ENCODE data around the gene ABCC8.

The ABCC8 gene

GRCh38 chr11:17410606-17411379 lies 65.9 kb downstream of the ABCC8 start:
- Histone ChIP-seq H3K27ac (ENCODE audit: insufficient read depth in 1 of 2, low read depth in 1 of 2, low read length in 2 of 2, poor library complexity in 1 of 2, severe bottlenecking in 2 of 2) (no peak overlapping the region), H3K4me3 (ENCODE audit: control insufficient read depth in 1 of 7, extremely low read depth in 1 of 7, insufficient read depth in 4 of 7, low read depth in 2 of 7, low read length in 6 of 7) (no peak overlapping the region), H3K27me3 (replicated peaks in 2 of 5; ENCODE audit: control insufficient read depth in 4 of 5, insufficient read depth in 5 of 5, low read length in 4 of 5) (peaks cover 0 to 4% (median 0%) of the 10 kb centered on the region in 5 experiments), H3K9me3 (ENCODE audit: control extremely low read depth in 1 of 5, control insufficient read depth in 4 of 5, insufficient read depth in 2 of 5, low read depth in 1 of 5, low read length in 4 of 5) (no peaks in the 10 kb centered on the region), H3K36me3 (ENCODE audit: control insufficient read depth in 4 of 4, insufficient read depth in 4 of 4, low read length in 3 of 4) (no peaks in the 10 kb centered on the region), H3K4me1 (ENCODE audit: control extremely low read depth in 1 of 4, control insufficient read depth in 4 of 4, insufficient read depth in 4 of 4, low read length in 3 of 4) (peaks cover 0 to 3% (median 2%) of the 10 kb centered on the region in 4 experiments)
- POLR2A ChIA-PET = interaction anchor here (0.6 kb wide), 1 partner anchor 21 kb away, joined by 4 read pairs; no protein-coding TSS in a partner anchor
- 43% methylated on average over 11 of the region's 11 CpGs for WGBS (ENCODE audit: insufficient coverage)
- no peak for DNase-seq
- CTCF ChIA-PET = interaction anchor here (1.0 to 2.1 kb wide), 3 partner anchors 14 to 92 kb away, joined by 3 to 5 read pairs (median 4); no protein-coding TSS in a partner anchor

- DNase-seq = no peak
- H3K27me3 ChIP-seq (replicated peaks in 2 of 5; ENCODE audit: control insufficient read depth in 4 of 5, insufficient read depth in 5 of 5, low read length in 4 of 5) = no peaks in the 10 kb centered on the region
- ChIA-PET POLR2A (no interaction called here), CTCF (interaction anchor here (0.6 to 1.1 kb wide), 6 partner anchors 10 to 98 kb away, joined by 3 to 4 read pairs (median 3); no protein-coding TSS in a partner anchor)
- WGBS (ENCODE audit: insufficient coverage) = 98% methylated on average over 7 of the region's 7 CpGs
- no peaks in the 10 kb centered on the region for H3K9me3 ChIP-seq (ENCODE audit: control extremely low read depth in 1 of 5, control insufficient read depth in 4 of 5, insufficient read depth in 2 of 5, low read depth in 1 of 5, low read length in 4 of 5)
- H3K36me3 ChIP-seq (ENCODE audit: control insufficient read depth in 4 of 4, insufficient read depth in 4 of 4, low read length in 3 of 4) = no peaks in the 10 kb centered on the region
- H3K4me1 ChIP-seq (ENCODE audit: control extremely low read depth in 1 of 4, control insufficient read depth in 4 of 4, insufficient read depth in 4 of 4, low read length in 3 of 4) = peaks cover 0 to 3% (median 2%) of the 10 kb centered on the region in 4 experiments
- no peak overlapping the region for H3K27ac ChIP-seq (ENCODE audit: insufficient read depth in 1 of 2, low read depth in 1 of 2, low read length in 2 of 2, poor library complexity in 1 of 2, severe bottlenecking in 2 of 2)
- no peak overlapping the region for H3K4me3 ChIP-seq (ENCODE audit: control insufficient read depth in 1 of 7, extremely low read depth in 1 of 7, insufficient read depth in 4 of 7, low read depth in 2 of 7, low read length in 6 of 7)
Measured at GRCh38 chr11:17408641-17409040, 68.0 kb downstream of the ABCC8 start.

DNA sequence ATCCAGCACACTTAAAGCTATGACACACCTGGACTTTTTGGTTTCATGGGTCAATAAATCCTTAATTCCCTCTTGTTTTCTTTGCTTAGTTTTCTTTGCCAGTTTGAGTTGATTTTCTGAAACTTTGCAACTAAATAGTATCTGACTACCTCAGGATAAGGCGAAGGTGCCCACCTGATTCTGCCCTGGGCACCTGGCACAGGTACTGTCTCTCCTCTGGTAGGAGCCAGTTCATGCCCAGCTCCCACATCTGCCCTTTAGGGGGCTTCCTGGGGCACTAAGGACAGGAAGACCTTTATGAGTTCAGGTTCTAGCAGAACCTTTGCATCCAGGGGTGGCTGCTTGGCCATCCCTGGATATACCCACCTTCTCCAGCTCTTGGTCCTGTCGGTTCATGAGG lies 68.6 kb downstream of the ABCC8 start:
- no peaks in the 10 kb centered on the region for H3K27me3 ChIP-seq (replicated peaks in 2 of 5; ENCODE audit: control insufficient read depth in 4 of 5, insufficient read depth in 5 of 5, low read length in 4 of 5)
- CTCF ChIA-PET = interaction anchor here (0.7 to 1.1 kb wide), 3 partner anchors 11 to 27 kb away, joined by 3 read pairs; no protein-coding TSS in a partner anchor
- H3K4me3 ChIP-seq (ENCODE audit: control insufficient read depth in 1 of 7, extremely low read depth in 1 of 7, insufficient read depth in 4 of 7, low read depth in 2 of 7, low read length in 6 of 7) = no peak overlapping the region
- no peaks in the 10 kb centered on the region for H3K36me3 ChIP-seq (ENCODE audit: control insufficient read depth in 4 of 4, insufficient read depth in 4 of 4, low read length in 3 of 4)
- POLR2A ChIA-PET = no interaction called here
- 100% methylated on average over 2 of the region's 2 CpGs for WGBS (ENCODE audit: insufficient coverage)
- H3K9me3 ChIP-seq (ENCODE audit: control extremely low read depth in 1 of 5, control insufficient read depth in 4 of 5, insufficient read depth in 2 of 5, low read depth in 1 of 5, low read length in 4 of 5) = no peaks in the 10 kb centered on the region
- H3K4me1 ChIP-seq (ENCODE audit: control extremely low read depth in 1 of 4, control insufficient read depth in 4 of 4, insufficient read depth in 4 of 4, low read length in 3 of 4) = peaks cover 0 to 3% (median 2%) of the 10 kb centered on the region in 4 experiments
- no peak for DNase-seq
- H3K27ac ChIP-seq (ENCODE audit: insufficient read depth in 1 of 2, low read depth in 1 of 2, low read length in 2 of 2, poor library complexity in 1 of 2, severe bottlenecking in 2 of 2) = no peak overlapping the region

DNA sequence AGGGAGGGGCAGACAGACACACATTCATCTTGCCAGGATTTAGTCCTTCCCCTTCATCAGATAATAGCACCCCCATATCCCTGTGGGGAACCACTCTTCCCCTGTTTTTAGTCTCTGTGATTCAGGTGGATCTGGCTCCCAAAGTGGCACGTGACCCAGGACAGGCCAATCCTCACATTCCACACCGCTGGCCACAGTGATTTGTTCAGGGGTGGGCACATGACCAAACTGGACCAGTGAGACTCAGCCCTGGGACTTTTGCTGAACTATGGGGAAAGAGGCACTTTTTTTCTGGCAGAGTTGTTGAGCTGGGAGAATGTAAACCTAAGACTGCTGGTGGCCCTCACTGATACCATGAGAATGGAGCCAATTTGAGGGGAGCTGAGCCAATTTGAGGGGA lies 69.1 kb downstream of the ABCC8 start:
- Histone ChIP-seq H3K36me3 (ENCODE audit: control insufficient read depth in 4 of 4, insufficient read depth in 4 of 4, low read length in 3 of 4) (no peaks in the 10 kb centered on the region), H3K4me3 (ENCODE audit: control insufficient read depth in 1 of 7, extremely low read depth in 1 of 7, insufficient read depth in 4 of 7, low read depth in 2 of 7, low read length in 6 of 7) (no peak overlapping the region), H3K27ac (ENCODE audit: insufficient read depth in 1 of 2, low read depth in 1 of 2, low read length in 2 of 2, poor library complexity in 1 of 2, severe bottlenecking in 2 of 2) (no peak overlapping the region), H3K4me1 (ENCODE audit: control extremely low read depth in 1 of 4, control insufficient read depth in 4 of 4, insufficient read depth in 4 of 4, low read length in 3 of 4) (peaks cover 0 to 3% (median 2%) of the 10 kb centered on the region in 4 experiments), H3K27me3 (replicated peaks in 2 of 5; ENCODE audit: control insufficient read depth in 4 of 5, insufficient read depth in 5 of 5, low read length in 4 of 5) (no peaks in the 10 kb centered on the region), H3K9me3 (ENCODE audit: control extremely low read depth in 1 of 5, control insufficient read depth in 4 of 5, insufficient read depth in 2 of 5, low read depth in 1 of 5, low read length in 4 of 5) (no peaks in the 10 kb centered on the region)
- 100% methylated on average over 2 of the region's 2 CpGs for WGBS (ENCODE audit: insufficient coverage)
- ChIA-PET CTCF (interaction anchor here (0.8 kb wide), 1 partner anchor 27 kb away, joined by 3 read pairs; no protein-coding TSS in a partner anchor), POLR2A (no interaction called here)
- DNase-seq = no peak

DNA sequence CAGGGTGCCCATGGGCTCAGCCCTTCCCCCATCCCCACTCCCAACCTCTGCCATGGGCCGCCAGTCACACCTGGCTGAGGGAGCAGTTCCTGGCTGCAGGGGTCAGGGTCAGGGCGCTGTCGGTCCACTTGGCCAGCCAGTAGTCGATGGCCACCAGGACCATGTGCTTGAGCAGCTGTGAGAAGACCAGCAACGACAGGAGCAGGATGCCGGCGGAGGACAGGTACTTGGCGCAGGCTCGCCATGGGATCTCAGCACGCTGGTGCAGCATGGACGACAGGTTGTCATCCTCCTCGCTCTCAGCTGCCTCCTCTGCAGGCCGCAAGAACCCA lies 69.9 kb downstream of the ABCC8 start:
- Histone ChIP-seq H3K27ac (ENCODE audit: insufficient read depth in 1 of 2, low read depth in 1 of 2, low read length in 2 of 2, poor library complexity in 1 of 2, severe bottlenecking in 2 of 2) (no peak overlapping the region), H3K4me3 (ENCODE audit: control insufficient read depth in 1 of 7, extremely low read depth in 1 of 7, insufficient read depth in 4 of 7, low read depth in 2 of 7, low read length in 6 of 7) (no peak overlapping the region), H3K9me3 (ENCODE audit: control extremely low read depth in 1 of 5, control insufficient read depth in 4 of 5, insufficient read depth in 2 of 5, low read depth in 1 of 5, low read length in 4 of 5) (no peaks in the 10 kb centered on the region), H3K36me3 (ENCODE audit: control insufficient read depth in 4 of 4, insufficient read depth in 4 of 4, low read length in 3 of 4) (no peaks in the 10 kb centered on the region), H3K4me1 (ENCODE audit: control extremely low read depth in 1 of 4, control insufficient read depth in 4 of 4, insufficient read depth in 4 of 4, low read length in 3 of 4) (peaks cover 0 to 3% (median 2%) of the 10 kb centered on the region in 4 experiments), H3K27me3 (replicated peaks in 2 of 5; ENCODE audit: control insufficient read depth in 4 of 5, insufficient read depth in 5 of 5, low read length in 4 of 5) (no peaks in the 10 kb centered on the region)
- DNase-seq = no peak
- 98% methylated on average over 13 of the region's 13 CpGs for WGBS (ENCODE audit: insufficient coverage)
- CTCF ChIA-PET = no interaction called here
- POLR2A ChIA-PET = no interaction called here

DNA sequence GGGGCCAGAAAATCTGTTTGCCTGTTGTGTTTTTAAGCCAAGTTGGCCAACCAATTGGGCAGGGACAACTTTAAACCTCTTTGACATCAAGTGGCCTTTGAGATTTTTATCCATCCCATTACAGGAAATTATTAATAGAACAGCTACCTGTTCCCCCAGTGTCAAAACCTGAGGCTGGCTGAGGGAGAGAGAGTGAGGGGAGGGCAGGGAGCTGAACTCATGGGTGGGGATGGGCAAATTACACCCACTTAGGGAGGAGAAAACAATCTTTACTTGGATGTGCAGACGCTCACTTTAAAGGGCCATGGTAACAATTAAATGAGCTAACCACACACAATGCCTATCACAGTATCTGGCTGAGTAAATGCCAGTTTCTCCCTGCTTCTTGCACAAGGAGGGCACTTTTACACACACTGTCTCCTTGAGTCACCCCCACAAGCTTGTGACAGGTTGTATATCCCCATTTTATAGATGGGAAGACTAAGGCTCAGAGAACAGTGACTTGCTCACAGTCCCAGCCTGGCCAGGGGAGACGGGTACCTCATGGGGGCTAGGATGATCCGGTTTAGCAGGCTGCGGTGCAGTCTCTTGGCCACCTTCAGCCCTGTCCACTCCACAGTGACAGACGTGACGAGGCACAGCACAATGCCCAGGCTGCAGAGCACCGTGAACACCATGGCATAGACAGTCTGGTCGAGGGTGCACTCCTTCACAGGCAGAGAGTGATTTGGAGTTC lies 70.4 kb downstream of the ABCC8 start:
- Histone ChIP-seq H3K27me3 (replicated peaks in 2 of 5; ENCODE audit: control insufficient read depth in 4 of 5, insufficient read depth in 5 of 5, low read length in 4 of 5) (no peaks in the 10 kb centered on the region), H3K27ac (ENCODE audit: insufficient read depth in 1 of 2, low read depth in 1 of 2, low read length in 2 of 2, poor library complexity in 1 of 2, severe bottlenecking in 2 of 2) (no peak overlapping the region), H3K9me3 (ENCODE audit: control extremely low read depth in 1 of 5, control insufficient read depth in 4 of 5, insufficient read depth in 2 of 5, low read depth in 1 of 5, low read length in 4 of 5) (no peaks in the 10 kb centered on the region), H3K36me3 (ENCODE audit: control insufficient read depth in 4 of 4, insufficient read depth in 4 of 4, low read length in 3 of 4) (no peaks in the 10 kb centered on the region), H3K4me3 (ENCODE audit: control insufficient read depth in 1 of 7, extremely low read depth in 1 of 7, insufficient read depth in 4 of 7, low read depth in 2 of 7, low read length in 6 of 7) (no peak overlapping the region), H3K4me1 (ENCODE audit: control extremely low read depth in 1 of 4, control insufficient read depth in 4 of 4, insufficient read depth in 4 of 4, low read length in 3 of 4) (peaks cover 0 to 3% (median 2%) of the 10 kb centered on the region in 4 experiments)
- ChIA-PET CTCF (interaction anchor here (0.5 to 1.4 kb wide), 3 partner anchors 9 to 45 kb away, joined by 3 read pairs; no protein-coding TSS in a partner anchor), POLR2A (interaction anchor here (0.7 kb wide), 1 partner anchor 1392 kb away, joined by 3 read pairs; no protein-coding TSS in a partner anchor)
- 96% methylated on average over 8 of the region's 8 CpGs for WGBS (ENCODE audit: insufficient coverage)
- no peak for DNase-seq
